Subcutaneous adipose tissue (tissue), 4 donors: ENCODE measurements around the gene BMP6. TPM values are rescaled to one million over a fixed set of nuclear protein-coding genes. Genes with fewer than 3 reads are reported as not detected.

ENCODE experiments used
- total RNA-seq, 4 donors: library from RNA; depleted of rRNA; stranded (reverse); fragments of >200 nt; gene quantifications; one replicate each; pipeline ENCODE4 v1.1.0, GENCODE V29; 2016
- TF ChIP-seq, protein P1 (sequence below): fragments of 450-650 bp; IDR thresholded peaks from one replicate; pipeline ENCODE4 v1.5.1; 2016; ENCODE audit warnings: low read depth, mild to moderate bottlenecking, control low read depth, antibody characterized with exemption, moderate library complexity

The BMP6 gene
- total RNA-seq, 4 donors from 2014 or later: 4.6 to 43.0 (median 11.7) TPM

DNA sequence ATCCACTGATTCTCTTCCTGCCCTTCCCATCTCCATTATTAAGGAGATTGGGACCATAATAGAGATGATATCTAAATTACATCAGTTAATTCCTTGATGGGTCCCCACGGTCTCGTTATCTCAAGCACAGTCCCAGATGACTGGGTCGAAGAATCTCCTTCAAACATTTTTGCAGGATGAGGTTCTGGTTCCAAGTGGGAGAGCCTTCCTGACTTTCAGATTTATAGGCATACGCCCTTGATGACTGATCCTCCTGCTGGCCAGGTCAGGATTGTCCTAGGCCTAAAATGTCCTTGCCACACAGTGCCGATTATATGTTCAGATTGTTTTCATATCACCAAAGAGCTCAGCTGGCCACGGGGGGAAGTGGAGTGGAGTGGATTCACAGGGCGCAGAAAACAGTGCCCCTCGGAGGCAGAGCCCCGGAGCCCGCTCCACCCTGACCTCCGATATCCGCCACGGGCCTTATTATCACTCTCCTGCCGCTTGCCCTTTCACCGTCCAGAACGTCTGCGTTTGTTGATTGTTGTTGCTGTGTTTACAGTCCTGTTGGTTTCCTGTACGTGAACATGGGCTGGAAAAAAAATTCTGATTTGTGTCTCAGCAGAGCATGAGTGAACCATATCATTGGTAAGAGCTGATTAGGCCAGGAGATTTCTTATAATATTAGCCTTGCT, 8.9 kb downstream of the BMP6 start:
- TF ChIP-seq, protein P1, sequence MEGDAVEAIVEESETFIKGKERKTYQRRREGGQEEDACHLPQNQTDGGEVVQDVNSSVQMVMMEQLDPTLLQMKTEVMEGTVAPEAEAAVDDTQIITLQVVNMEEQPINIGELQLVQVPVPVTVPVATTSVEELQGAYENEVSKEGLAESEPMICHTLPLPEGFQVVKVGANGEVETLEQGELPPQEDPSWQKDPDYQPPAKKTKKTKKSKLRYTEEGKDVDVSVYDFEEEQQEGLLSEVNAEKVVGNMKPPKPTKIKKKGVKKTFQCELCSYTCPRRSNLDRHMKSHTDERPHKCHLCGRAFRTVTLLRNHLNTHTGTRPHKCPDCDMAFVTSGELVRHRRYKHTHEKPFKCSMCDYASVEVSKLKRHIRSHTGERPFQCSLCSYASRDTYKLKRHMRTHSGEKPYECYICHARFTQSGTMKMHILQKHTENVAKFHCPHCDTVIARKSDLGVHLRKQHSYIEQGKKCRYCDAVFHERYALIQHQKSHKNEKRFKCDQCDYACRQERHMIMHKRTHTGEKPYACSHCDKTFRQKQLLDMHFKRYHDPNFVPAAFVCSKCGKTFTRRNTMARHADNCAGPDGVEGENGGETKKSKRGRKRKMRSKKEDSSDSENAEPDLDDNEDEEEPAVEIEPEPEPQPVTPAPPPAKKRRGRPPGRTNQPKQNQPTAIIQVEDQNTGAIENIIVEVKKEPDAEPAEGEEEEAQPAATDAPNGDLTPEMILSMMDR: no peak

DNA sequence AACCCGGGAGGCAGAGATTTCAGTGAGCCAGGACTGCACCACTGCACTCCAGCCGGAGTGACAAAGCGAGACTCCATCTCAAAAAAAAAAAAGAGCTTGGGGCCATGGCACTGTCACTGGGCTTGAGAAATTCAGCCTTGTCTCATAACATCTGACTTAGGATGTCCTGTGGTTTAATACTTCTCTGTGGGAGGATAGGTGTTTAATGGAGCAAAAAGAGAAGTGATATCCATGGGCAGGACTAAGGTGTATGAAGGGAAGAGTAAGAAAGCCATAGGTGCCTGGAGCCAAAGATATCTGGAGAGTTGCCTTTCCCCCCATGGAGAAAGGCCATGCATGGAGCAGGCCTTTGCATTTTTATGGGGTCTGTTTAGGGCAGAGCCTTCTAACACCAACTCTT, 11.2 kb downstream of the BMP6 start:
- TF ChIP-seq, protein P1: no peak

DNA sequence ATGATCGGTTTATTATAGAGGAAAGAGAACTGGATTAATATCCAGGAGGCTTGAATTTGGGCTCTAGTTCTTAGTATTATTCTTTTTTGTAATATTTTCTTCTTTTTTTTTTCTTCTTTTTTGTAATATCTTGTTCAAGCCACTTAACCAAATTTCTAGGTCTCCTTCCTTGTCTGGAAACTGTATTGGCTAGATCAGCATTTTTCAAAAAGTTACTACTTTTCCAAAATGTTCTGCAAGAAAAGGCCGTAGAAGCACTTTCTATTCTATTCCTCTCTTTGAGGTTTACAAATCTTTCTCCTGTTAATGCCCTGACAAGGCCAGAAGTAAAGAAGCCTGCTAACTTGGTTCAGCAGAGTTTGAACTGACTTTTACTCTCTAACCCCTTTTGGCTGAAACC, 12.0 kb downstream of the BMP6 start:
- TF ChIP-seq, protein P1: no peak

DNA sequence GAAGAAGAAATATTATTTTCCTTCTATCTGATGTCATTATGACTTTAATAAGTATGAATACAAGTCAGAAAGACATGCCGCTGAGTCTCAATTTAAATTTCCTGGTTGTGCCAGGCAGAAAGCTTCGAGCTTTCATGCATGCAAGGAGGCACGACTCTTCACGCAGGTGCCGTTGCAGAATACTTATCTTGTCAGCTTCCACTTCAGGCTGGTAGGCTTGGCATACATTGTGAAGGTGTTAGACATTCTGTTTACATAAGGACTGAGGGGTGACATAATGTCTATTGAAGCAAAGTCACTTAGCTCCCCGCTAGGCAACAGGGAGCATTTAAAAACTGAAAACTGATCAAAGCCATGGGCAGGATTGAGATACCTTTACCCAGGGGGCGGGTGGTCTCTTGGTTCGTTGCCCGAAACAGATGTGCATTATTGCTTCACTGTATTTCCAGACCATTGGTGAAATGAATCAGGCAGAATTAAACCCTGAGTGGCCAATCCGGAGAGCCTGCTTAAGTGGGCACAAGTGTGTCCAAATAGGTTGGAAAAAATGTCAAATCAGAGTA, 16.4 kb downstream of the BMP6 start:
- TF ChIP-seq, protein P1: no peak

DNA sequence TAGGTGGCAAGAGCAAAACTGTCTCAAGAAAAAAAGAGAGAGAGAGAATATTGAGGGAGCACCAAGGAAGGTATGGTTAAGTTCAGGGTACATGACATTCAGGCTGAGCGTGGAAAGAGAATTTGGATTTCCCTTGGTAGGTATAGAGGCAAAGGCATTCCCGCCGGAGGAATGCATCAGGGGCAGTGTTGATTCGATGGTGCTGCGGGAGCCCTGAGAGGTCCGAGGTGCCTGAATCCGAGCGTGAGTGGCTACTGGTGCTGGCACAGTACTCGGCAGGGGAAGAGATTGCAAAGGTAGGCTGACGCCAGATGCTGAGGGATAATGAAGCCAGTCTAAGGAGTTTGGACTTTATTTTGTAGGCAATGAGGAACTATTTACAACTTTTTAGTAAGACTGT, 20.0 kb downstream of the BMP6 start:
- TF ChIP-seq, protein P1: no peak

DNA sequence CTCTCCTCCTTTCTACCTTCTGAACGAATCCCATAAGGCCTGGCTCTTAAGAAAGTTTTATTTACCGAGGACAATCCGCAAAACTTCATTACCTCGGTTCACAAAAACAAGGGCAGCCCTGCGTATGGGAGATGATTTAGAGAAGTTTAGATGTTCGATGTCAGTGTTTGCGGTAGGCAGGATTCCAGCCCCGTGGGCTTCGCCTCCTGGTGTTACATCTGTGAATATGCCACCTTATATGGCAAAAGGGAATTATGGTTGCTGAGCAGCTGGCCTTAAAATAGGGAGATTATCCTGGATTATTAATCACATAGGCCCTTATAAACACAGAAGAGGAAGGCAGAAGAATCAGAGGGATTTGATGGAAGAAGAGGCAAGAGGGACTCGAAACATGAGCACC, 21.1 kb downstream of the BMP6 start:
- TF ChIP-seq, protein P1: no peak

DNA sequence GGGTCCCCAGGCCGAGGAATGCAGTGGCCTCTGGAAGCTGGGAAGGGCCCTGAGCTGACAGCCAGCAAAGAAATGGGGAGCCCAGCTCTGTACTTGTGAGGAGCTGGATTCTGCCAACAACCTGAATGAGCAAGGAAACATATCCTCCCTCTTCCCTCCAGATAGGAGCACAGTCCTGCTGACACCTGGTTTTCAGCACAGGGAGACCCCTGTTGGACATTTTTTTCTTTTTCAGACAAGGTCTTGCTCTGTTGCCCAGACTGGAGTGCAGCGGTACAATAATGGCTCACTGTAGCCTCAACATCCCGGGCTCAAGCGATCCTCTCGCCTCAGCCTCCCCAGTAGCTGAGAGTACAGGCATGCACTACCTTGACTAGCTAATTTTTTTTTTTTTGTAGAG, 21.5 kb downstream of the BMP6 start:
- TF ChIP-seq, protein P1: no peak
